HG02884 (cell line): Measurements from ENCODE around the gene PLEKHG4.

Source experiments
- ATAC-seq: cut with Tn5 transposase; IDR thresholded peaks from one replicate; pipeline ENCODE4 v1.9.1; 2021; ENCODE audit warnings: mild to moderate bottlenecking, moderate library complexity; ENCODE audit not compliant: unreplicated experiment

The PLEKHG4 gene, protein sequence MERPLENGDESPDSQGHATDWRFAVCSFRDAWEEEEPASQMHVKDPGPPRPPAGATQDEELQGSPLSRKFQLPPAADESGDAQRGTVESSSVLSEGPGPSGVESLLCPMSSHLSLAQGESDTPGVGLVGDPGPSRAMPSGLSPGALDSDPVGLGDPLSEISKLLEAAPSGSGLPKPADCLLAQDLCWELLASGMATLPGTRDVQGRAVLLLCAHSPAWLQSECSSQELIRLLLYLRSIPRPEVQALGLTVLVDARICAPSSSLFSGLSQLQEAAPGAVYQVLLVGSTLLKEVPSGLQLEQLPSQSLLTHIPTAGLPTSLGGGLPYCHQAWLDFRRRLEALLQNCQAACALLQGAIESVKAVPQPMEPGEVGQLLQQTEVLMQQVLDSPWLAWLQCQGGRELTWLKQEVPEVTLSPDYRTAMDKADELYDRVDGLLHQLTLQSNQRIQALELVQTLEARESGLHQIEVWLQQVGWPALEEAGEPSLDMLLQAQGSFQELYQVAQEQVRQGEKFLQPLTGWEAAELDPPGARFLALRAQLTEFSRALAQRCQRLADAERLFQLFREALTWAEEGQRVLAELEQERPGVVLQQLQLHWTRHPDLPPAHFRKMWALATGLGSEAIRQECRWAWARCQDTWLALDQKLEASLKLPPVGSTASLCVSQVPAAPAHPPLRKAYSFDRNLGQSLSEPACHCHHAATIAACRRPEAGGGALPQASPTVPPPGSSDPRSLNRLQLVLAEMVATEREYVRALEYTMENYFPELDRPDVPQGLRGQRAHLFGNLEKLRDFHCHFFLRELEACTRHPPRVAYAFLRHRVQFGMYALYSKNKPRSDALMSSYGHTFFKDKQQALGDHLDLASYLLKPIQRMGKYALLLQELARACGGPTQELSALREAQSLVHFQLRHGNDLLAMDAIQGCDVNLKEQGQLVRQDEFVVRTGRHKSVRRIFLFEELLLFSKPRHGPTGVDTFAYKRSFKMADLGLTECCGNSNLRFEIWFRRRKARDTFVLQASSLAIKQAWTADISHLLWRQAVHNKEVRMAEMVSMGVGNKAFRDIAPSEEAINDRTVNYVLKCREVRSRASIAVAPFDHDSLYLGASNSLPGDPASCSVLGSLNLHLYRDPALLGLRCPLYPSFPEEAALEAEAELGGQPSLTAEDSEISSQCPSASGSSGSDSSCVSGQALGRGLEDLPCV

DNA sequence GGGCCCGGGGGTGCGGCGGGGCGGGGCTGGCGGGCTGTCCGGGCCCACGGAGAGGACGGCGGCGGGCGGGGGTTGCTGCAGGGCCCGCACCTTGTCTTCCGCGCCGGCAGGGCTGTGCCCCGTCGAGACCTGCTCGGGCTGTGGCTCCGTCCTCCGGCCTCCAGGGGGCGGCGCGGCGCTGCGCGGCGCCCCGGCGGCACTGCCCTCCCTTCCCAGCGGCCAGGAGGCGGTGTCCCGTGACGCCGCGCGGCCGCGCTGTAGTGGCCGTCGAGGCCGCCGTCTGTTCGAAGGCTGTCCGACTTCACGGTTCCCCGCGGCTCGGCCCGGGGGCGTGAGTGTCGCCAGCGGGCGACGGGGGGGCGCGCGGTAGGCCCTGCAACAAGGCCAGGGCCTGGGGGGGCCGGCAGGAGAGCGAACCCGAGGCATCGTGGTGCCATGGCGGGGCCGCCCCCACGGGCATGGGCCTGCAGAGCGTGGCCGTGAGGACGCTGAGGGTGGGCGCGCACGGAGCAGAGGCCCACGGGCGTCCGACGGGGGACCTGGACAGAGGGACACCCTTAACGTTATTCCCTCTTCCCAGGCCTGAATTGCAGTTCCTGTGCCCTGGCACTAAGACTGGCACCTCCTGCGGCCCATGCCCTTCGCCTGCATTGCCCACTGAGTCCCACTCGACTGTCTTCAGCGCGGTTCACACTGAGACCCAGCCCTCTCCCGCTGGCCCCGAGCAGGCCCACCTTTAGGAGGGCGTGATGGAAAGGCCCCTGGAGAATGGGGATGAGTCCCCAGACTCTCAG is at the start of gene PLEKHG4:
Gene PLEKHG4, plus strand, starts transcription at position 237 of the 794 bp plus-strand sequence. Its CDS starts 513 bp downstream, at position 750.
- peak; percentile 72 for ATAC-seq

DNA sequence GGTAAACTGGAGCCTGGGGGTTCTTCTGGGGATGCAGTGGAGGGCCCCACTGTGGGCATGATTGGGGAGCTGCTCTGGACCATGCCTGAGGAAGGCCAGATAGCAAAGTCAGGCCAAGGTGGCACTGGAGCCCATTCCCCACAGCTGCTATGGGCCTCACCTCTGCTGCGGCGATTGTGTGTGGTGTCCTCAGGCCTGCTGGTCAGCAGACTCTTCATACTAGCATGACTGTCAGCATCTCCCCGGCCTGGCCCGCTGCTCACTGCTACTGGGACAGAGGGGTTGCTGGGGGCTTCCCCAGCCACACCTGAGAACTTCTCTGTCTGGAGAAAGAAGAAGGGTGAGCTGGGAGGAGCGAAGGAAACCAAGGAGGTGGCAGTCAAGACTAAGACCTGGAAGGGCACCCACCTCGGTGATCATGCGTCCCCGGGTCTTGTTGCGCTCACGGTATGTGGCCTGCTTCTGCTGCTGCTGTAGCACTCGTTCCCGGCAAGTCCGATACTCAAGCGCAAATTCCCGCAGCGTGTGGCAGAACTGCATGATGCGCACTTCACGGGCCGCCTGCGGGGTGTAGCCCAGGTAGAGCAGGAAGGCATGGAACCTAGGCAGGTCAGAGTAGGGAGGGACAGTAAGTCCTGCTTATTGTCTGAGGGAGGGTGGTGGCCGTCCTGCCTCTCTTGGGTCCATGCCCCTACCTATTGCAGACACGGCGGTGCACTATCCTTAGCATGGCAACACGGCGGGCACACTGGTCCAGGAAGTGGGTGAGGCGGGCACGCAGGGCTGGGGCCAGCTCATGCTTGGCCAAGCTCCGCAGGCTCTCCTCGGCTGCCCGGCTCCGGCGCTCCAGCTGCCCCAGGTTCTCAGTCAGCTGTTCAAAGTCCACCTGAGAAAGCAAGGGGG is 49.2 kb upstream of the PLEKHG4 start:
- ATAC-seq, result no peak

DNA sequence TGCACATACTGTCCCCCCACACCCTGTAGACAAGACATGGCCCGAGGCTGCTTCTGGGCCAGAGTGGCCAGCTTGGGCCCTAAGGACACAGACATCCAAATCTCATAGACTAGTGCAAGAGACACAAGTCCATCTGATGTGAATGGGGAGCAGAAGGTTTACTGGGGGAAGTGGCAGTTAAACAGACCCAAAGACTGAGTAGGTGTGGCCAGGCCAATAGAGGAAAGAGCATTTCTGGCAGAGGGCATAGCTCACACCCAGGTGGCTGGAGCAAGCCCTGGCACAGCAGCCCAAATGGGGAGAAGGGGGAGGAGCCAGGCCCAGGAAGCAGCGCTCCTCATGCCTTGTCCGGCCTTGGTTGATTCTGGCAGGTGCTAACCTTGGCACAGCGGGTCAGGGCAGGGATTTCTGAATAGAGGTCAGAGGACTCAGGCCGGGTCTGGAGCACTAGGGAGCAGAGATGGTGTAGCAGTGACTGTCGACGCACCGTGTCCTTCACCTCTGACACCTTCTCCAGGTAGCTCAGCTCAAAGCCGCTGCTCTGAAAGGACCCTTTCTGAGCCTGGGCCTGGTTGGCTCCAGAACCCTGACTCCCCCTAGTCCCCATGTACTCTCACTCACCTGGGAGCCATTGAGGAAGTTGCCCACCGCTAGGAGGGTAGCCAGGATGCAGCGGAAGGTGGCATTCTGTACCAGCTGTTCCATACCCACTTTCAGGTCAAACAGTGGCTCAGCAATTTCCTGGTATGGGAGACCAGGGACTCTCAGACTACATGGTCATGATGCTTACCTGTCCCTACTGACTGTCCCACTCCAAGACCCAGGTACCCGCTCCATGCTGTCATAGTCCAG is 48.3 kb upstream of the PLEKHG4 start:
- ATAC-seq, result no peak

GRCh38 chr16:67233596-67233995 is 45.7 kb upstream of the PLEKHG4 start:
- no peak for ATAC-seq

GRCh38 chr16:67234180-67234597 is 45.1 kb upstream of the PLEKHG4 start:
- no peak for ATAC-seq

GRCh38 chr16:67235816-67236562 is 43.3 kb upstream of the PLEKHG4 start:
- no peak for ATAC-seq

DNA sequence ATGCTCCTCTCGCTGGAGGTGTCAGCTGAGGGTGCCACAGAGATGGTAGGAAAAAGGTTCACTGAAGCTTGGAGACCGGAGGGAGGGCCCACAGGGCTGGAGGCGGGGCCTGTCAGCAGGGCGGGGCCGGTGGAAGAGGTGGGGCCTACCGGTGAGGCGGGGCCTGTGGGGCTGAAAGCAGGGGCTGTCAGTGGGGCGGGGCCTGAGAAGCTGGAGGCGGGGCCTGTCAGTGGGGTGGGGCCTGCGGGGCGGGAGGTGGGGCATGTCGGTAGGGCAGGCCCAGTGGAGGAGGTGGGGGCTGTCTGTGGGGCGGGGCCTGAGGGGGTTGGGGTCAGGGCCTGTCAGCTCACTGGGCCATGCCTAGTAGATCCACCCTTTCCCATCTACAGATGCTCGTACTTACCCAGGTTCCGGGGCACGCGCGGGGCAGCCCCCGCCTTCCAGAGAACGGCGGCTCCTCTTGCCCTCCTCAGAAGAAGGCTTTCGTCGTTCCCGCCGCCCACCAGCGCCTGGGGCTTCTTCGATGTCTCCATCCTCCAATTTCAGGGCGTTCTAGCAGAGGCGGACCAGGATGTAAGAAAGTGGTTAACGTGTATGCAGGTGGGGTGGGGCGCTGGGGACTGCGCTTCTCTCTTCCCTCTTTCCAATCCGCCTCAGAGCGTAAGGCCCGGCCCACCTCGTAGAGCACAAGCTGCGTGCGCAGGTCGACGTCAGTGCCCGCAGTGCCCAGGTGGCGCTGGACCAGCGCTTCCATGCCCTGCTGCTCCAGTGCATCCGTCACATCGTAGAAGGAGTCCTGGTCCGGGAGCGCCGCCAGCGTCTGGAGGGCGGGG is 42.6 kb upstream of the PLEKHG4 start:
- no peak for ATAC-seq

DNA sequence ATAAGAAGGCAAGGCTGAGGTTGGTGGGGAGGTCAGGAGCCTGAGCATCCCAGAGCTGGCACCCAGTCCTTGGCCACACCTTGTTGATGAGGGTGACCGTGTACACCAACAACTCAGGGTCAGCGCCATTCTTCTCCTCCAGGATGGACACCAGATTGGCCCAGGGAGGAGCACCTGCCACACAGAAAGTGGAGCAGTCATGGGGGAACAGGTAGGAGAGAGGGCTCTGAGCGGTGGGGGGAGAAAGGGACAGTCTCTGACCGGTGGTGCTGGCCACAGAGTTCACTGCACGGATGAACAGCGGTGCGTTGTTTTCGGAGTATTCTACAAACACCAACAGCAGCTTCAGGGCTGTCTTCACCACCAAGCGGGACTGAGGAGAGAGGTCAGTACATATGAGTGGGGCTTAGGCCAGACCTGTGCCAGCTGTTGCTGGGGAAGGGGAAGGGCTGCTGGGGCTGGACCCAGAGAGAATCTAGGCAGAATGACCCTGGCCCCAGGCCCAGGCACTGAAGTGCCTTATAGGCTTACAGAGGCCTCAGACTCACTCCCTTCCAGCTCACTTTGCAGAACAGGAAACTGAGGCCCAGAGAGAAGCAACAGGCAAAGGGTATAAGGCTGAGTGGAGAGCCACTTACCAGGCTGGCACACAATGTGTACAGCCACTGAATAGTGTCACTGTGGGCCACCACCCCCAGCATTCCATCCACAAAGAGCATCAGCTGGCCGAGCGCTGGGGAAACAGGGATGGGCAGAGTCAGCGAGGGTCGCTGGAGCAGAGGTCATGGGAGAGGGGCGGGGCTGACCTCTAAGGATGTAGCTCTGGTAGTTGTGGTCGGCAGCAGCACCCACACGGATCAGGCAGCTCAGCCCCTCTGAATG is 41.7 kb upstream of the PLEKHG4 start:
- ATAC-seq, result no peak

GRCh38 chr16:67238278-67238575 is 41.1 kb upstream of the PLEKHG4 start:
- ATAC-seq, result no peak

DNA sequence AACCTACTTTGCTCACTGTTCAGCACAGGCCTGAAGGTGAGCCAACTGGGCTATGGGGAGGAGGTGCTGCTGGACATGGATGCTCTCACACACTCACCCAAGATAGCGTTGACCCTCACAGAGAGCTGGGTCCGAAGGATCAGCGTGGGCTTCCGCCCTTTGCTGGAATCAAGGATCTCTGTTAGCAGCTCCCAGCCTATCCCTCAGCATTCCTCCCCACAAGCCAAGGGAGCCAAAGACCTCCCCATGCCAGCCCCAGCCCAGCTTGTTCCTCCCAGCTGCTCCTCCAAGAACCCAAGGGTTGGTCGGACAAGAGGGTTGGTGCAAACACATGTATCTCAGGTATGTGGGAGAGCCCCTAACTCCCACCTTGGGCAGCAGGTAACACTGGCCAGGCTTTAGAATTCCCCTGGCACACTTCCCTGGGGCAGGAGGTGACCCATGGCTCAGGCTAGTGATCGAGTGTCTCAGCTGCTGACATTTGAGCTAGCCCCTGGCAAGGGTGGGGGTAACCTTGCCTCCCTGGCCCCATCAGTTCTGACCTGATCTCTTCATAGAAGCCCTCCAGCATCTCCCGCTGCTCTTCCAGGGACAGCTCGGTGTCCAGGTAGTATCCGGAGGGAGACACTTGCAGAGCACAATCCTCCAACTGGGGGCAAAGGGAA is 40.4 kb upstream of the PLEKHG4 start:
- no peak for ATAC-seq

DNA sequence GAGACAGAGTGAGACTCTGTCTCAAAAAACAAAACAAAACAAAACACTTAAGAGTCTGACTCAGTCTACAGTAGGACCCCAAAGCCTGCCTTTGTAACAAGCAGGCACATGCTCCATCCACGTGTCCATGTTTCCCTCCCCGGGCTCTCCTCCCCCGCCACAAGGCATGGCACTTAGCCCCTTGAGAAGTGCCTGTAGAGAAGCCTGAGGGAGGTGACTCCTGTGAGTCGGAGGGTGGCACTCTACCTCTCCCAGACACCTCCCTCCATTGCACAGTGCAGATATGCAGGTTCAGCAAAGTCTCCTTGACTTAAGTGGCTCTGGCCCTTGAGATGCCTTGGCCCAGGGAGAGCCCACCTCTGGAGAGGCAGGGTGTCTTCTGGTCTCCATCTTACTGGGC is 38.8 kb upstream of the PLEKHG4 start:
- no peak for ATAC-seq

GRCh38 chr16:67241008-67241900 is 38.1 kb upstream of the PLEKHG4 start:
- ATAC-seq, result no peak

- no peak for ATAC-seq
Observed at GRCh38 chr16:67242138-67242730, 37.1 kb upstream of the PLEKHG4 start.

DNA sequence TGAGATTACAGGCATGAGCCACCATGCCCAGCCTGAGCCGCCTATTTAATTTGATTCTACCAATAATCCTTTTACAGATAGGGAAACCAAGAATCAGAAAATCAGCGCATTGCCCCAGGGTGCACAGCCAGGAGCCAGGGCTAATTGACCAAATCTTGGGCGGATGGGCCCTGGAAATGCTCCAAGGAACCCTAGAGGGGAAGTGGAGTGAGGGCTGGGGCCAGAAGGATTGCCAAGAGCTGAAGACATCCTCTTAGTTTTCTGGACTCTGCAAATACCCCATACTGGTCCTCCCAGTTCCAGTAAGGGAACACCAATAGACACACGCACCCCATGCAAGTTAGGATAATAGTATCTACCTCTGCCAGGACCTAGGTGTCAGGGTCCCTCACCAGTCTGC is 35.9 kb upstream of the PLEKHG4 start:
- ATAC-seq, result no peak
